CD4-positive, alpha-beta T cell (primary cell): ENCODE results near the gene PCF11. TPM values are rescaled to one million over a fixed set of nuclear protein-coding genes. Genes with fewer than 3 reads are reported as not detected.

Experiments
- ATAC-seq: fragments of 200-7000 bp; cut with Tn5 transposase; one replicate; pipeline ENCODE4 v1.10.0; 2022; ENCODE audit warnings: mild to moderate bottlenecking; ENCODE audit not compliant: poor library complexity
- CTCF ChIA-PET: fragments of 350-600 bp; sonication (Branson Sonifier 250); formaldehyde crosslinking; loops from one replicate; lab custom pipeline; 2021; ENCODE audit warnings: antibody characterized with exemption, inconsistent platforms; lab: Charles Lee
- POLR2A ChIA-PET: fragments of 350-600 bp; sonication (Branson Sonifier 250); formaldehyde crosslinking; loops from one replicate; lab custom pipeline; 2021; ENCODE audit warnings: antibody characterized with exemption, inconsistent platforms; lab: Charles Lee
- DNase-seq, 14 experiments: peaks; one replicate each; pipeline ENCODE4 v3.0.0-alpha.2; 2013 to 2020; ENCODE audit warnings: mixed read lengths in 2 of 14
- H3K27ac ChIP-seq, 2 donors: one replicate each; pipeline versions ENCODE4 v1.5.1 to v1.7.0; 2013; ENCODE audit warnings: low read length in 2 of 2, low read depth in 1 of 2, mild to moderate bottlenecking in 1 of 2
- H3K27me3 ChIP-seq, 2 experiments: 1 replicate in 1 of 2; 2 replicates in 1 of 2; pipeline versions ENCODE4 v1.6.1 to v1.7.0; 2013; ENCODE audit warnings: low read length in 2 of 2, control low read depth in 1 of 2, mild to moderate bottlenecking in 1 of 2, moderate library complexity in 1 of 2; ENCODE audit not compliant: insufficient read depth in 2 of 2, control insufficient read depth in 1 of 2
- H3K36me3 ChIP-seq: one replicate; pipeline ENCODE4 v1.6.1; 2013; ENCODE audit warnings: low read length, control low read depth; ENCODE audit not compliant: insufficient read depth
- H3K4me1 ChIP-seq: one replicate; pipeline ENCODE4 v1.6.1; 2013; ENCODE audit warnings: low read length, control low read depth; ENCODE audit not compliant: insufficient read depth
- H3K4me3 ChIP-seq: one replicate; pipeline ENCODE4 v1.5.1; 2013; ENCODE audit warnings: mild to moderate bottlenecking, low read length, moderate library complexity
- H3K9me3 ChIP-seq, 2 experiments: 1 replicate in 1 of 2; 2 replicates in 1 of 2; pipeline versions ENCODE4 v1.6.1 to v1.7.0; 2013; ENCODE audit warnings: low read length in 2 of 2, mild to moderate bottlenecking in 2 of 2, control low read depth in 1 of 2, moderate library complexity in 1 of 2; ENCODE audit not compliant: control insufficient read depth in 1 of 2, insufficient read depth in 1 of 2
- H3K27ac Mint-ChIP-seq: one replicate; pipeline ENCODE4 v1.8.0; 2020; ENCODE audit warnings: mixed read lengths
- H3K27me3 Mint-ChIP-seq: one replicate; pipeline ENCODE4 v1.8.0; 2021; ENCODE audit warnings: mixed read lengths
- H3K36me3 Mint-ChIP-seq: one replicate; pipeline ENCODE4 v1.8.0; 2021; ENCODE audit warnings: low read depth, mixed read lengths
- H3K4me1 Mint-ChIP-seq: one replicate; pipeline ENCODE4 v1.8.0; 2021; ENCODE audit warnings: low read depth, mixed read lengths
- H3K4me3 Mint-ChIP-seq: one replicate; pipeline ENCODE4 v1.8.0; 2020; ENCODE audit warnings: mild to moderate bottlenecking, mixed read lengths
- H3K9me3 Mint-ChIP-seq: one replicate; pipeline ENCODE4 v1.8.0; 2020; ENCODE audit warnings: mixed read lengths
- intact Hi-C, 2 experiments: fragments of 100-400 bp; cut with DNase I in 1 of 2; cut with micrococcal nuclease in 1 of 2; formaldehyde crosslinking; loops; one replicate each; pipeline versions ENCODE4 v1.15.1 to v1.9.0; 2023 to 2025; cut with DNase I, micrococcal nuclease
- total RNA-seq, 174 experiments: library from RNA in 2 of 174; stranded (reverse) in 2 of 174; gene quantifications; one replicate each; pipeline ENCODE4 v1.2.3 and lab custom pipeline; 2021 to 2026
- TF ChIP-seq, protein P1 (sequence below): fragments of 200-600 bp; IDR thresholded peaks from one replicate; pipeline ENCODE4 v1.8.0; 2022; ENCODE audit warnings: antibody characterized with exemption, mild to moderate bottlenecking

The PCF11 gene
- total RNA-seq, 2 experiments from 2014 or later, result 119 to 124 TPM

DNA sequence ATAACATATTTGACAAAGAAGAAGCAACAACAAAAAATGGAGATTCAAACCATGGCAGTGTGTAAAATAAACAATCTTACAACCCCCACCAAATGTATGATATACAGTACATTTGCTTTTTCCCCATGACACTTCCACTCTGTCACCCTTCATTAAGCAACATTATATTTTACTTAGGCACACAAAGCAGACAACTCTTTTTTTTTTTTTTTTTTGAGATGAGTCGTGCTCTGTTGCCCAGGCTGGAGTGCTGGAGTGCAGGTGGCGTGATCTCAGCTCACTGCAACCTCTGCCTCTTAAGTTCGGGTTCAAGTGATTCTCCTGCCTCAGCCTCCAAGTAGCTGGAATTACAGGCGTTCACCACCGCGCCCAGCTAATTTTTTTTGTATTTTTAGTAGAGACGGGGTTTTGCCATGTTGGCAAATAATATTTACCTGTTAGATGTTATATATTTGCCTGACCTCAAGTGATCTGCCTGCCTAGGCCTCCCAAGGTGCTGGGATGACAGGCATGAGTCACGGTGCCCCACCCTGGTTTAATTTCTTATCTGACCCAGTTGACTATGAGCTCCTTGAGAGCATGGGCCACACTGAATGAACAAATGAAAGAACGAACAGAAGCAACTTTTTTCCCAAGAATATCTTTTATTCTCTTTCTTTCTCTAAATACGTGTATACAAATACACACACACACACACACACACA is 5.5 kb upstream of the PCF11 start:
- Mint-ChIP-seq H3K4me1 (no peaks in the 10 kb centered on the region), H3K4me3 (no peak overlapping the region), H3K36me3 (peaks cover 3% of the 10 kb centered on the region), H3K27ac (no peak overlapping the region), H3K27me3 (no peaks in the 10 kb centered on the region), H3K9me3 (no peaks in the 10 kb centered on the region)
- intact Hi-C loops, result loop anchor here in 1 of 2 experiments (5.0 kb wide), 1 partner anchor 131 kb away; no protein-coding TSS in a partner anchor
- H3K9me3 ChIP-seq, result no peaks in the 10 kb centered on the region
- H3K27me3 ChIP-seq, result no peaks in the 10 kb centered on the region
- ChIA-PET POLR2A (no interaction called here), CTCF (interaction anchor here (1.4 kb wide), 1 partner anchor 30 kb away, joined by 3 read pairs; no protein-coding TSS in a partner anchor)
- H3K4me3 ChIP-seq, result no peak overlapping the region
- no peak for ATAC-seq
- no peaks in the 10 kb centered on the region for H3K36me3 ChIP-seq
- no peak overlapping the region for H3K27ac ChIP-seq
- DNase-seq, result no peak
- TF ChIP-seq, protein P1, sequence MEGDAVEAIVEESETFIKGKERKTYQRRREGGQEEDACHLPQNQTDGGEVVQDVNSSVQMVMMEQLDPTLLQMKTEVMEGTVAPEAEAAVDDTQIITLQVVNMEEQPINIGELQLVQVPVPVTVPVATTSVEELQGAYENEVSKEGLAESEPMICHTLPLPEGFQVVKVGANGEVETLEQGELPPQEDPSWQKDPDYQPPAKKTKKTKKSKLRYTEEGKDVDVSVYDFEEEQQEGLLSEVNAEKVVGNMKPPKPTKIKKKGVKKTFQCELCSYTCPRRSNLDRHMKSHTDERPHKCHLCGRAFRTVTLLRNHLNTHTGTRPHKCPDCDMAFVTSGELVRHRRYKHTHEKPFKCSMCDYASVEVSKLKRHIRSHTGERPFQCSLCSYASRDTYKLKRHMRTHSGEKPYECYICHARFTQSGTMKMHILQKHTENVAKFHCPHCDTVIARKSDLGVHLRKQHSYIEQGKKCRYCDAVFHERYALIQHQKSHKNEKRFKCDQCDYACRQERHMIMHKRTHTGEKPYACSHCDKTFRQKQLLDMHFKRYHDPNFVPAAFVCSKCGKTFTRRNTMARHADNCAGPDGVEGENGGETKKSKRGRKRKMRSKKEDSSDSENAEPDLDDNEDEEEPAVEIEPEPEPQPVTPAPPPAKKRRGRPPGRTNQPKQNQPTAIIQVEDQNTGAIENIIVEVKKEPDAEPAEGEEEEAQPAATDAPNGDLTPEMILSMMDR, result no peak
- H3K4me1 ChIP-seq, result peaks cover 6% of the 10 kb centered on the region

DNA sequence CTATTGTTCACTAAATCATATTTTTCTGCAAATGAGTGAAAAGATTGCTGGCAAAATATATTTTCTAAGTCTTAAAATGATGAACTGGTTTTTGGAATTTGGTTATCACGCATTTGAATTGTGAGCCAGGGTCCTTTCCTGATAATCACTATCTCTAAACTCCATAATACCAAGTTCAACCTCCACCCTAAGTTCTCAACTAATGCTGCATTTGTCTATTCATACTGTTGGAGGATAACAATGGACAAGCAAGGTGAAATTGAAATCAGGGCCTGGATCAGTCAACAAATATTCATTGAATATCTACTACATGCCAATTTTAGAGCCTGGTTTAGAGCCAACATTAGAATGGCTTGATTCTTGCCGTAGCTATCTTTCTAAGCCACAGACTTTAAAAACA is 4.7 kb upstream of the PCF11 start:
- peaks cover 12% of the 10 kb centered on the region for H3K36me3 Mint-ChIP-seq
- H3K27me3 ChIP-seq, result no peaks in the 10 kb centered on the region
- CTCF ChIA-PET, result no interaction called here
- H3K4me1 Mint-ChIP-seq, result no peaks in the 10 kb centered on the region
- no peak for DNase-seq
- H3K27me3 Mint-ChIP-seq, result no peaks in the 10 kb centered on the region
- no peak for ATAC-seq
- H3K9me3 Mint-ChIP-seq, result no peaks in the 10 kb centered on the region
- peak overlapping the region; percentile 20 for H3K4me3 Mint-ChIP-seq
- no peaks in the 10 kb centered on the region for H3K9me3 ChIP-seq
- POLR2A ChIA-PET, result no interaction called here
- H3K4me3 ChIP-seq, result no peak overlapping the region
- intact Hi-C loops, result loop anchor here in 1 of 2 experiments (5.0 kb wide), 1 partner anchor 130 kb away; no protein-coding TSS in a partner anchor
- TF ChIP-seq, protein P1, result no peak
- H3K4me1 ChIP-seq, result peaks cover 6% of the 10 kb centered on the region
- no peaks in the 10 kb centered on the region for H3K36me3 ChIP-seq
- no peak overlapping the region for H3K27ac Mint-ChIP-seq
- H3K27ac ChIP-seq, result no peak overlapping the region

DNA sequence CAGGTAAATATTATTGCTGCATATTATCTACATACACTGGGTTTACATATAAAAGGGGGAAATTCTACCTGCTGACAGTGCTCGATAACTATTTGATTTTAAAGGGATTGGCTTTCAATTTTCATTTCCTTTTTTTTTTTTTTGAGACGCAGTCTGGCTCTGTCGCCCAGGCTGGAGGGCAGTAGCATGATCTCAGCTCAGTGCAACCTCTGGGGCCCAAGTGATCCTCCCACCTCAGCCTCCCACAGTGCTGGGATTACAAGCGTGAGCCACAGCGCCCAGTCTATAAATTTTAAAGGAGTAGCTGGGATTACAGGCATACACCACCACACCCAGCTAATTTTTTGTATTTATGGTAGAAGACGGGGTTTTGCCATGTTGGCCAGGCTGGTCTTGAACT is 3.2 kb upstream of the PCF11 start:
- peaks cover 27% of the 10 kb centered on the region for H3K36me3 Mint-ChIP-seq
- H3K27me3 Mint-ChIP-seq, result no peaks in the 10 kb centered on the region
- peaks cover 6% of the 10 kb centered on the region for H3K4me1 ChIP-seq
- ChIA-PET CTCF (interaction anchor here (0.9 kb wide), 1 partner anchor 80 kb away, joined by 3 read pairs; no protein-coding TSS in a partner anchor), POLR2A (no interaction called here)
- no peaks in the 10 kb centered on the region for H3K27me3 ChIP-seq
- no peak overlapping the region for H3K4me3 Mint-ChIP-seq
- intact Hi-C loops, result loop anchor here in 1 of 2 experiments (5.0 kb wide), 1 partner anchor 129 kb away; no protein-coding TSS in a partner anchor
- no peak overlapping the region for H3K27ac Mint-ChIP-seq
- no peak overlapping the region for H3K4me3 ChIP-seq
- no peak overlapping the region for H3K27ac ChIP-seq
- H3K36me3 ChIP-seq, result no peaks in the 10 kb centered on the region
- ATAC-seq (no peak), DNase-seq (no peak)
- TF ChIP-seq, protein P1, result no peak
- no peaks in the 10 kb centered on the region for H3K4me1 Mint-ChIP-seq
- H3K9me3 Mint-ChIP-seq, result no peaks in the 10 kb centered on the region
- no peaks in the 10 kb centered on the region for H3K9me3 ChIP-seq
